ENCODE results near the gene XRCC1.

DNA sequence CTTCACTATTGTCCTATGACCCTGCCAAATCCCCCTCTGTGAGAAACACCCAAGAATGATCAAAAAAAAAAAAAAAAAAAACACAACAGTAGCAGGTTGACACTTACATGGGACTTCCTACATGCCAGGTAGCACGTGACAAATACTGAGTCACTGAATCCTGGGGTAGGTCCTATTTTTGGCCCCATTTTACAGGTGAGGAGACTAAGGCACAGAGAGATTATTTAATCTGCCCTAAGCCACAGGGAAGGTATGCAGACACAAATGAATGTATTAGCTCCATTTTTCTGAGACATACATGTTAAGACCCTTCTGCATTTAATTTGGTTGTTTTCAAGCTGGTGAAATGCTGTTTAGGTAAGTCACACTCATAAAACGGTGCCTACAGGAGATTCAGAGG is 26.6 kb downstream of the XRCC1 start:
- no peak for TF ChIP-seq POLR2A (IDR thresholded peaks at IDR 0.05; ENCODE audit: low read depth, low read length)
- TF ChIP-seq TAF1 (IDR thresholded peaks at IDR 0.05; ENCODE audit: low read depth, low read length): no peak
- no peak for TF ChIP-seq POLR2AphosphoS5 (IDR thresholded peaks at IDR 0.05; ENCODE audit: low read depth, low read length)
